SU-DHL-6 (cell line): ENCODE data around the gene HIBADH.

Experiments
- H2AFZ ChIP-seq: fragments of 200-600 bp; sonication (generic); 2 replicates; pipeline ENCODE4 v1.6.1; 2014; ENCODE audit warnings: low read depth, mild to moderate bottlenecking, moderate library complexity, mixed read lengths, antibody characterized with exemption, low read length; ENCODE audit not compliant: severe bottlenecking
- H3F3A ChIP-seq: fragments of 200-600 bp; shearing (Covaris generic); 2 replicates; pipeline ENCODE4 v1.6.0; 2016; ENCODE audit warnings: antibody characterized with exemption, mild to moderate bottlenecking; ENCODE audit not compliant: insufficient read depth
- H3K27ac ChIP-seq: fragments of 200-600 bp; sonication (generic); 2 replicates; pipeline ENCODE4 v1.5.1; 2016; ENCODE audit warnings: low read depth, mild to moderate bottlenecking, low read length, moderate library complexity, mixed read lengths
- H3K27me3 ChIP-seq: fragments of 200-600 bp; sonication (generic), shearing (Covaris generic); 2 replicates; pipeline ENCODE4 v1.6.0; 2014; ENCODE audit warnings: mild to moderate bottlenecking, low read length
- H3K36me3 ChIP-seq: fragments of 200-600 bp; sonication (generic); 2 replicates; pipeline ENCODE4 v1.6.1; 2014; ENCODE audit warnings: mild to moderate bottlenecking, low read length, mixed read lengths
- H3K4me2 ChIP-seq: fragments of 300-600, 200-600 bp; shearing (Covaris generic), sonication (generic); 2 replicates; pipeline ENCODE4 v1.6.0; 2014; ENCODE audit warnings: low read length, low read depth, mild to moderate bottlenecking; ENCODE audit not compliant: poor library complexity, severe bottlenecking
- H3K4me3 ChIP-seq: fragments of 200-600 bp; sonication (generic); 2 replicates; pipeline ENCODE4 v1.5.1; 2014; ENCODE audit warnings: antibody characterized with exemption, low read length, mild to moderate bottlenecking, mixed read lengths; ENCODE audit not compliant: insufficient read depth, poor library complexity, severe bottlenecking
- H3K79me2 ChIP-seq: fragments of 200-600 bp; sonication (generic); 2 replicates; pipeline ENCODE4 v1.6.1; 2014; ENCODE audit warnings: mild to moderate bottlenecking, low read length, moderate library complexity; ENCODE audit not compliant: insufficient read depth
- H3K9ac ChIP-seq: fragments of 200-600 bp; sonication (generic); 2 replicates; pipeline ENCODE4 v1.7.0; 2014; ENCODE audit warnings: mild to moderate bottlenecking, low read length
- H3K9me2 ChIP-seq: fragments of 200-600 bp; sonication (generic); replicated peaks from 2 replicates; pipeline ENCODE4 v1.6.1; 2014; ENCODE audit warnings: low read length; ENCODE audit not compliant: insufficient read depth
- H3K9me3 ChIP-seq: fragments of 200-600 bp; sonication (generic); 2 replicates; pipeline ENCODE4 v1.6.1; 2014; ENCODE audit warnings: low read length, mixed read lengths; ENCODE audit not compliant: insufficient read depth
- H4K20me1 ChIP-seq: fragments of 200-600 bp; sonication (generic); 2 replicates; pipeline ENCODE4 v1.6.1; 2014; ENCODE audit warnings: low read depth, mild to moderate bottlenecking, antibody characterized with exemption, low read length, moderate library complexity, mixed read lengths
- CTCF ChIP-seq: fragments of 200-600 bp; sonication (generic); IDR thresholded peaks from one replicate; pipeline ENCODE4 v1.5.1; 2017; ENCODE audit warnings: antibody characterized with exemption, mild to moderate bottlenecking, low read length, moderate library complexity; ENCODE audit not compliant: insufficient read depth, poor library complexity, severe bottlenecking
- EZH2phosphoT487 ChIP-seq: fragments of 200-600 bp; sonication (generic), shearing (Covaris generic); conservative IDR thresholded peaks from 2 replicates; pipeline ENCODE4 v1.6.1; 2018; ENCODE audit warnings: mild to moderate bottlenecking, antibody characterized with exemption, low read length, moderate library complexity, mixed read lengths

HIBADH gene

GRCh38 chr7:27569106-27569505, 93.6 kb downstream of the HIBADH start:
- H3F3A ChIP-seq, result no peaks in the 10 kb centered on the region
- no peak overlapping the region for H3K27ac ChIP-seq
- no peak overlapping the region for H3K4me3 ChIP-seq
- H2AFZ ChIP-seq, result no peak overlapping the region
- H4K20me1 ChIP-seq, result no peaks in the 10 kb centered on the region
- no peaks in the 10 kb centered on the region for H3K36me3 ChIP-seq
- H3K9ac ChIP-seq, result no peak overlapping the region
- H3K9me2 ChIP-seq, result no peaks in the 10 kb centered on the region
- TF ChIP-seq CTCF (no peak), EZH2phosphoT487 (no peak)
- H3K27me3 ChIP-seq, result no peaks in the 10 kb centered on the region
- H3K79me2 ChIP-seq, result no peaks in the 10 kb centered on the region
- H3K4me2 ChIP-seq, result no peak overlapping the region
- H3K9me3 ChIP-seq, result no peaks in the 10 kb centered on the region

DNA sequence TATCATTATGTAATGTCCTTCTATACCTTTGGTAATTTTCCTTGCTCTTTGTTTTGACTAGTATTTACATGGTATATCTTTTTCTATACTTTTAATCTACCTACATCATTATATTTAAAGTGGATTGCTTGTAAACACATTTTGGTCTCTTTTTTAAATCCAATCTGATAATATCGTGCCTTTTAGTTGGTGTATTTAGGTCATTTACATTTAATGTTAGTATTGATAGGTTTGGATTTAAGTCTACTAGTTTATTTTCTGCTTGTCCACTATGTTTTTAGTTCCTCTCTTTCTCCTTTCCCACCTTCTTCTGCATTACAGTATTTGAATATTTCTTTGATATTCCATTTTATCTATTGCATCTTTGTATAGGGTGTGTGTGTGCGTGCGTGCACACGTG, 95.4 kb downstream of the HIBADH start:
- no peaks in the 10 kb centered on the region for H3K9me3 ChIP-seq
- H3K79me2 ChIP-seq, result no peaks in the 10 kb centered on the region
- H3K27me3 ChIP-seq, result no peaks in the 10 kb centered on the region
- H3K36me3 ChIP-seq, result no peaks in the 10 kb centered on the region
- H3K9ac ChIP-seq, result no peak overlapping the region
- no peak overlapping the region for H3K4me3 ChIP-seq
- TF ChIP-seq CTCF, result no peak
- no peak for TF ChIP-seq EZH2phosphoT487
- no peak overlapping the region for H3K27ac ChIP-seq
- H3K4me2 ChIP-seq, result no peak overlapping the region
- H2AFZ ChIP-seq, result no peak overlapping the region
- no peaks in the 10 kb centered on the region for H3K9me2 ChIP-seq
- H3F3A ChIP-seq, result no peaks in the 10 kb centered on the region
- no peaks in the 10 kb centered on the region for H4K20me1 ChIP-seq

DNA sequence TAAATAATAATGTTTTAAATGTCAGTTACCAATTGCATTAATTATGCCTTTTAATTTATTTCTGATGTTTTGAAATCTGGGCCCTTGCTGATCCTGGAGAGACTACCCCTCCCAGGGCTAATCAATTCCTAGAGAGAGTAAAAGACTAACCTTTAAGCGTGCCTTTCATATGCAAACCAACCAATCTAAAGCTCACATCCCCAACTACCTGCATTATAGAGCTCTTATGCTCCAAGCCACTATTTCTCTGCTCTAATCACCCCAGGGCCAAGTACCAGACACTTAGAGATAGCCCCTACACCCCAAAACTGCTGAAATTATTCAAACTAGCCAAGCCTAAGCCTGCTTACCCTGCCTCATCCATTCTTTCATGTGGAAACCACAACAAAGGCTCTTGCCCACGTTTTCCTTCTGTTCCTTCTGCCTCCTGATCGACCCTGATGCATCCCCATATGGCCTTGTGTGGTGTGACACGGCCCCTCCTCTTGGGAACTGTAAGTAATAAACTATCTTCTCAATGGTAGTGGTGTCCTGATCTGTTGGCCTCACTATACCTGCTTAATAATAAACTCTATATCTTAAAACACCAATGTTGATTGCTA, 97.7 kb downstream of the HIBADH start:
- TF ChIP-seq EZH2phosphoT487 (no peak), CTCF (no peak)
- no peak overlapping the region for H3K9ac ChIP-seq
- no peaks in the 10 kb centered on the region for H3K79me2 ChIP-seq
- no peaks in the 10 kb centered on the region for H3K27me3 ChIP-seq
- H3K27ac ChIP-seq, result no peak overlapping the region
- H3K9me2 ChIP-seq, result no peaks in the 10 kb centered on the region
- no peaks in the 10 kb centered on the region for H3K36me3 ChIP-seq
- H3F3A ChIP-seq, result no peaks in the 10 kb centered on the region
- H2AFZ ChIP-seq, result no peak overlapping the region
- no peaks in the 10 kb centered on the region for H3K9me3 ChIP-seq
- no peaks in the 10 kb centered on the region for H4K20me1 ChIP-seq
- H3K4me2 ChIP-seq, result no peak overlapping the region
- no peak overlapping the region for H3K4me3 ChIP-seq
